Measurements from ENCODE around the gene ZNF488.

GRCh38 chr10:47340608-47341170, 43.4 kb downstream of the ZNF488 start:
- TF ChIP-seq CTCF (IDR thresholded peaks at IDR 0.05) (peak; percentile 69 to 95 (median 94)), POLR2A (IDR thresholded peaks at IDR 0.05) (no peak)

All from Peyer's patch (tissue), 4 donors.